Tibial nerve (tissue), 4 donors: ENCODE measurements around the gene ESM1.
A peak's percentile ranks its signal among the peaks of the same experiment; 100 is the strongest.

ENCODE experiments used
- CTCF ChIP-seq, 5 experiments: fragments of 200-600 bp in 3 of 5; fragments of 450-650 bp in 2 of 5; sonication (generic) in 3 of 5; IDR thresholded peaks; one replicate each; pipeline ENCODE4 v1.5.1; 2016 to 2019; ENCODE audit warnings: antibody characterized with exemption in 5 of 5, mild to moderate bottlenecking in 3 of 5, moderate library complexity in 2 of 5
- EP300 ChIP-seq, 2 donors: sonication (generic); formaldehyde crosslinking; IDR thresholded peaks; one replicate each; pipeline ENCODE4 v1.6.1; 2017; ENCODE audit warnings: antibody characterized with exemption in 2 of 2, mild to moderate bottlenecking in 1 of 2
- POLR2A ChIP-seq, 2 donors: fragments of 450-650 bp; IDR thresholded peaks; one replicate each; pipeline ENCODE4 v1.6.1; 2017; ENCODE audit warnings: antibody characterized with exemption in 2 of 2, mild to moderate bottlenecking in 2 of 2, moderate library complexity in 2 of 2

- TF ChIP-seq CTCF (IDR thresholded peaks at IDR 0.05) (peak; percentile 33 to 62 (median 45)), POLR2A (IDR thresholded peaks at IDR 0.05) (no peak), EP300 (IDR thresholded peaks at IDR 0.05) (no peak)
Measured at GRCh38 chr5:54944364-54944763, 41.0 kb downstream of the ESM1 start.
